SU-DHL-6 (cell line): ENCODE results near the gene CCDC127.
"Not testable (repeated sequence)": the region's sequence is repeated elsewhere in the genome, so short reads cannot be mapped to it uniquely, and the experiment has no call there.

ENCODE experiments used
- H2AFZ ChIP-seq: fragments of 200-600 bp; sonication (generic); 2 replicates; pipeline ENCODE4 v1.6.1; 2014; ENCODE audit warnings: low read depth, mild to moderate bottlenecking, moderate library complexity, mixed read lengths, antibody characterized with exemption, low read length; ENCODE audit not compliant: severe bottlenecking
- H3F3A ChIP-seq: fragments of 200-600 bp; shearing (Covaris generic); 2 replicates; pipeline ENCODE4 v1.6.0; 2016; ENCODE audit warnings: antibody characterized with exemption, mild to moderate bottlenecking; ENCODE audit not compliant: insufficient read depth
- H3K27ac ChIP-seq: fragments of 200-600 bp; sonication (generic); 2 replicates; pipeline ENCODE4 v1.5.1; 2016; ENCODE audit warnings: low read depth, mild to moderate bottlenecking, low read length, moderate library complexity, mixed read lengths
- H3K27me3 ChIP-seq: fragments of 200-600 bp; sonication (generic), shearing (Covaris generic); 2 replicates; pipeline ENCODE4 v1.6.0; 2014; ENCODE audit warnings: mild to moderate bottlenecking, low read length
- H3K36me3 ChIP-seq: fragments of 200-600 bp; sonication (generic); 2 replicates; pipeline ENCODE4 v1.6.1; 2014; ENCODE audit warnings: mild to moderate bottlenecking, low read length, mixed read lengths
- H3K4me2 ChIP-seq: fragments of 300-600, 200-600 bp; shearing (Covaris generic), sonication (generic); 2 replicates; pipeline ENCODE4 v1.6.0; 2014; ENCODE audit warnings: low read length, low read depth, mild to moderate bottlenecking; ENCODE audit not compliant: poor library complexity, severe bottlenecking
- H3K4me3 ChIP-seq: fragments of 200-600 bp; sonication (generic); 2 replicates; pipeline ENCODE4 v1.5.1; 2014; ENCODE audit warnings: antibody characterized with exemption, low read length, mild to moderate bottlenecking, mixed read lengths; ENCODE audit not compliant: insufficient read depth, poor library complexity, severe bottlenecking
- H3K79me2 ChIP-seq: fragments of 200-600 bp; sonication (generic); 2 replicates; pipeline ENCODE4 v1.6.1; 2014; ENCODE audit warnings: mild to moderate bottlenecking, low read length, moderate library complexity; ENCODE audit not compliant: insufficient read depth
- H3K9ac ChIP-seq: fragments of 200-600 bp; sonication (generic); 2 replicates; pipeline ENCODE4 v1.7.0; 2014; ENCODE audit warnings: mild to moderate bottlenecking, low read length
- H3K9me2 ChIP-seq: fragments of 200-600 bp; sonication (generic); replicated peaks from 2 replicates; pipeline ENCODE4 v1.6.1; 2014; ENCODE audit warnings: low read length; ENCODE audit not compliant: insufficient read depth
- H3K9me3 ChIP-seq: fragments of 200-600 bp; sonication (generic); 2 replicates; pipeline ENCODE4 v1.6.1; 2014; ENCODE audit warnings: low read length, mixed read lengths; ENCODE audit not compliant: insufficient read depth
- H4K20me1 ChIP-seq: fragments of 200-600 bp; sonication (generic); 2 replicates; pipeline ENCODE4 v1.6.1; 2014; ENCODE audit warnings: low read depth, mild to moderate bottlenecking, antibody characterized with exemption, low read length, moderate library complexity, mixed read lengths
- CTCF ChIP-seq: fragments of 200-600 bp; sonication (generic); IDR thresholded peaks from one replicate; pipeline ENCODE4 v1.5.1; 2017; ENCODE audit warnings: antibody characterized with exemption, mild to moderate bottlenecking, low read length, moderate library complexity; ENCODE audit not compliant: insufficient read depth, poor library complexity, severe bottlenecking
- EZH2phosphoT487 ChIP-seq: fragments of 200-600 bp; sonication (generic), shearing (Covaris generic); conservative IDR thresholded peaks from 2 replicates; pipeline ENCODE4 v1.6.1; 2018; ENCODE audit warnings: mild to moderate bottlenecking, antibody characterized with exemption, low read length, moderate library complexity, mixed read lengths

The CCDC127 gene

GRCh38 chr5:241045-241669 is 23.2 kb upstream of the CCDC127 start:
- H3F3A ChIP-seq, H3K9me2 ChIP-seq, H3K9me3 ChIP-seq, H3K27ac ChIP-seq, H2AFZ ChIP-seq, H3K9ac ChIP-seq, H3K79me2 ChIP-seq, H3K27me3 ChIP-seq, H3K4me2 ChIP-seq, H3K4me3 ChIP-seq, H4K20me1 ChIP-seq: not testable (repeated sequence)
- peaks cover 12% of the 10 kb centered on the region; the same call in 1 of the 2 replicates for H3K36me3 ChIP-seq

- H3K9me3 ChIP-seq, H3K4me2 ChIP-seq, H3K9ac ChIP-seq, H2AFZ ChIP-seq, H3K27me3 ChIP-seq, H3K79me2 ChIP-seq, H3F3A ChIP-seq, H3K4me3 ChIP-seq, H3K27ac ChIP-seq, H3K9me2 ChIP-seq, H4K20me1 ChIP-seq: not testable (repeated sequence)
- H3K36me3 ChIP-seq = peaks cover 12% of the 10 kb centered on the region; the same call in 1 of the 2 replicates
Observed at GRCh38 chr5:240550-240949, 22.6 kb upstream of the CCDC127 start.

GRCh38 chr5:237931-238330 is 20.0 kb upstream of the CCDC127 start:
- not testable (repeated sequence) for H3K79me2 ChIP-seq, H3K27ac ChIP-seq, H3F3A ChIP-seq, H3K27me3 ChIP-seq, H3K9me3 ChIP-seq, H3K9ac ChIP-seq, H3K9me2 ChIP-seq, H4K20me1 ChIP-seq, H3K4me3 ChIP-seq, H2AFZ ChIP-seq, H3K4me2 ChIP-seq
- H3K36me3 ChIP-seq = peaks cover 12% of the 10 kb centered on the region; the same call in 1 of the 2 replicates

- H4K20me1 ChIP-seq, H3K36me3 ChIP-seq, H3K79me2 ChIP-seq, H2AFZ ChIP-seq, H3K27ac ChIP-seq, H3K9ac ChIP-seq, H3K4me2 ChIP-seq, H3K27me3 ChIP-seq, H3K4me3 ChIP-seq, H3F3A ChIP-seq, H3K9me2 ChIP-seq, H3K9me3 ChIP-seq: not testable (repeated sequence)
Observed at GRCh38 chr5:235527-235926, 17.6 kb upstream of the CCDC127 start.

GRCh38 chr5:234450-234849 is 16.5 kb upstream of the CCDC127 start:
- Histone ChIP-seq H3K9me3 (no peaks in the 10 kb centered on the region), H3K27ac (no peak overlapping the region), H4K20me1 (no peaks in the 10 kb centered on the region), H3K4me3 (no peak overlapping the region), H3K27me3 (no peaks in the 10 kb centered on the region), H3K9me2 (no peaks in the 10 kb centered on the region), H3K9ac (no peak overlapping the region), H3K79me2 (no peaks in the 10 kb centered on the region), H3F3A (no peaks in the 10 kb centered on the region), H3K36me3 (0 out of 2 replicates have a peak, but pooled peaks cover 4% of the 10 kb centered on the region), H2AFZ (no peak overlapping the region), H3K4me2 (no peak overlapping the region)
- TF ChIP-seq CTCF = no peak
- TF ChIP-seq EZH2phosphoT487 = no peak

- not testable (repeated sequence) for H3K36me3 ChIP-seq, H3K27ac ChIP-seq, H4K20me1 ChIP-seq, H3F3A ChIP-seq, H3K4me2 ChIP-seq, H3K9me2 ChIP-seq, H3K79me2 ChIP-seq, H3K4me3 ChIP-seq, H3K9ac ChIP-seq, H3K27me3 ChIP-seq, H2AFZ ChIP-seq, H3K9me3 ChIP-seq
Observed at GRCh38 chr5:233426-233825, 15.5 kb upstream of the CCDC127 start.
